Cardiac fibroblast (primary cell): Measurements from ENCODE around the gene NEURL4.

Experiments used
- DNase-seq, 2 donors: peaks; one replicate each; pipeline versions ENCODE4 v3.0.0 to v3.0.0-alpha.2; 2010; ENCODE audit warnings: low read depth in 2 of 2
- H3K4me3 ChIP-seq, 2 donors: replicated peaks in 1 of 2; 1 replicate in 1 of 2; 2 replicates in 1 of 2; pipeline ENCODE4 v1.5.1; 2011; ENCODE audit warnings: low read depth in 2 of 2, low read length in 2 of 2, mild to moderate bottlenecking in 2 of 2, moderate library complexity in 1 of 2
- CTCF ChIP-seq: IDR thresholded peaks from one replicate; pipeline ENCODE4 v1.5.1; 2011; ENCODE audit warnings: low read depth, mild to moderate bottlenecking, low read length, inconsistent platforms

NEURL4 gene

GRCh38 chr17:7309628-7310027 is 19.5 kb downstream of the NEURL4 start:
- DNase-seq: no peak
- TF ChIP-seq CTCF: no peak
- H3K4me3 ChIP-seq: peak overlapping the region; percentile 89 to 93

GRCh38 chr17:7308625-7309433 is 20.3 kb downstream of the NEURL4 start:
- TF ChIP-seq CTCF: no peak

GRCh38 chr17:7307686-7308624 is 21.2 kb downstream of the NEURL4 start:
- H3K4me3 ChIP-seq: peak overlapping the region; percentile 89 to 93
- DNase-seq: peak; percentile 37 to 51
- TF ChIP-seq CTCF: no peak

More at GRCh38 chr17:7308625-7309433, 20.3 kb downstream of the NEURL4 start:
- H3K4me3 ChIP-seq: peak overlapping the region; percentile 89 to 93
- DNase-seq: peak; percentile 83 to 86

- no peak for TF ChIP-seq CTCF
- peak within 1 kb of the TSS; percentile 89 to 93 for H3K4me3 ChIP-seq
- peak; percentile 100 for DNase-seq
Measured at GRCh38 chr17:7306911-7307685, 22.0 kb downstream of the NEURL4 start, which contains the start of gene EIF5A. Gene EIF5A, plus strand, starts transcription at chr17:7307628. Its CDS starts 2,008 bp downstream, at chr17:7309636.

- H3K4me3 ChIP-seq: no peak overlapping the region
- no peak for DNase-seq
- TF ChIP-seq CTCF: no peak
Measured at GRCh38 chr17:7304179-7304578, 25.0 kb downstream of the NEURL4 start.
